Omental fat pad (tissue), 4 donors: Measurements from ENCODE around the gene PARP12. TPM values are rescaled to one million over a fixed set of nuclear protein-coding genes. Genes with fewer than 3 reads are reported as not detected.

Source experiments
- ATAC-seq: fragments of 150-250 bp; one replicate; pipeline ENCODE4 v1.9.1; 2016; ENCODE audit warnings: mild to moderate bottlenecking, moderate library complexity; ENCODE audit not compliant: low FRiP score
- DNase-seq: peaks from one replicate; pipeline ENCODE4 v3.0.0-alpha.2; 2019; ENCODE audit warnings: low spot score
- CTCF ChIP-seq, 3 donors: fragments of 450-650 bp; IDR thresholded peaks; one replicate each; pipeline ENCODE4 v1.5.1; 2016 to 2017; ENCODE audit warnings: antibody characterized with exemption in 3 of 3, mild to moderate bottlenecking in 3 of 3, moderate library complexity in 2 of 3
- total RNA-seq, 4 donors: library from RNA; depleted of rRNA; stranded (reverse); fragments of >200 nt; gene quantifications; one replicate each; pipeline ENCODE4 v1.1.0, GENCODE V29; 2016

Gene PARP12
- total RNA-seq, 4 donors from 2014 or later: 15.6 to 85.1 (median 45.6) TPM

GRCh38 chr7:140053812-140054539 lies 8.8 kb downstream of the PARP12 start:
- DNase-seq (no peak), ATAC-seq (no peak)
- no peak for TF ChIP-seq CTCF (IDR thresholded peaks at IDR 0.05)

GRCh38 chr7:140051820-140052219 lies 10.9 kb downstream of the PARP12 start:
- no peak for TF ChIP-seq CTCF (IDR thresholded peaks at IDR 0.05)
- no peak for ATAC-seq
- no peak for DNase-seq

- no peak for ATAC-seq
- no peak for DNase-seq
- TF ChIP-seq CTCF (IDR thresholded peaks at IDR 0.05): no peak
Observed at GRCh38 chr7:140050100-140050499, 12.7 kb downstream of the PARP12 start.

GRCh38 chr7:140049339-140050024 lies 13.3 kb downstream of the PARP12 start:
- no peak for TF ChIP-seq CTCF (IDR thresholded peaks at IDR 0.05)
- ATAC-seq (peak; percentile 63), DNase-seq (no peak)

GRCh38 chr7:140048989-140049338 lies 13.8 kb downstream of the PARP12 start:
- ATAC-seq: no peak
- no peak for DNase-seq
- no peak for TF ChIP-seq CTCF (IDR thresholded peaks at IDR 0.05)

- ATAC-seq (no peak), DNase-seq (no peak)
- no peak for TF ChIP-seq CTCF (IDR thresholded peaks at IDR 0.05)
Observed at GRCh38 chr7:140048138-140048537, 14.6 kb downstream of the PARP12 start.

GRCh38 chr7:140047197-140047596 lies 15.6 kb downstream of the PARP12 start:
- DNase-seq: no peak
- no peak for ATAC-seq
- TF ChIP-seq CTCF (IDR thresholded peaks at IDR 0.05): no peak
